Diencephalon (tissue), 1 donor: ENCODE data around the gene RAB21. TPM values are rescaled to one million over a fixed set of nuclear protein-coding genes. Genes with fewer than 3 reads are reported as not detected.

Experiments
- total RNA-seq: library from RNA; depleted of rRNA; stranded (reverse); fragments of >200 nt; gene quantifications from one replicate; pipeline ENCODE4 v1.2.3, GENCODE V29; 2014

RAB21 gene, protein sequence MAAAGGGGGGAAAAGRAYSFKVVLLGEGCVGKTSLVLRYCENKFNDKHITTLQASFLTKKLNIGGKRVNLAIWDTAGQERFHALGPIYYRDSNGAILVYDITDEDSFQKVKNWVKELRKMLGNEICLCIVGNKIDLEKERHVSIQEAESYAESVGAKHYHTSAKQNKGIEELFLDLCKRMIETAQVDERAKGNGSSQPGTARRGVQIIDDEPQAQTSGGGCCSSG
- 24.2 TPM for total RNA-seq

DNA sequence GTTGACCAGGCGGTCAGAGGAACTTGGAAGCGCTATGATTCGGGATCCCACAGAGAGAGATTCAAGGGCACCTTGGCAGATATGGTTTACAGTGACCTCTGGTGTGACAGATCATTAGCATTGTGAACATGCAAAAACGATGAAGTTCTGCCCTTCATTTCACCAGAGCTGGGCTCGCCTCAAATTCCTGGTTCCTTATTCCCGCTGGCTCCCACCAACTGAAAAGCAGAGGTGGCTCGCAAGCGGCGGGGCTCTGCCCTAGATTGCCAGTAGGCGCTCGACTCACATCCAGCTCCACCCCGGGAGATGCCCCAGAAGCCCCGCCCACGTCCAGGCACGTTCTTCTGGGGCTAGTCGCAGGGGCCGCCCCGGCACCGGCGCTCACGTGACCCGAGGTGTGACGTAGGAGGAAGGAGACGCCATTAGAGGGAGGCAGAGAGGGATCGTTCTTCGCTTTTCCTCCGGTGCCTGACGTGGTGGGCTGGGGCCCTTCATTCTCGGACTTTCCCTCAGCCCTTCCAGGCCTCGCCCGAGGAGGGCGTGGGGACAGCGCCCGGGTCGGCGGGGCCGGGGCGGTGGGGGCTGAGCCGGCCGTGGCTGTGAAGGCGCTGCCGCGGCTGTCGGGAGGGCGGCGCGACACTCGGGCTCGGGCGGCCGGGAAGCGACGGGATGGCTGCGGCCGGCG lies at the start of gene RAB21:
Gene RAB21, plus strand, starts transcription at position 403 of the 685 bp plus-strand sequence. Its CDS starts 267 bp downstream, at position 670.

Other genes with a start within 250 kb of the RAB21 start
- gene ZFC3H1, start 91.0 kb upstream of the RAB21 start, total RNA-seq, result 47.5 TPM
- gene THAP2, start 90.6 kb upstream of the RAB21 start, total RNA-seq, result 27.5 TPM
- 54.4 TPM for gene TMEM19, start 68.8 kb upstream of the RAB21 start, total RNA-seq
- 34.8 TPM for gene TBC1D15, start 84.9 kb downstream of the RAB21 start, total RNA-seq
- gene TPH2, start 184.0 kb downstream of the RAB21 start, total RNA-seq, result 2.1 TPM